Heart right ventricle (tissue), 16 donors: ENCODE results near the gene TMEFF1. TPM values are rescaled to one million over a fixed set of nuclear protein-coding genes. Genes with fewer than 3 reads are reported as not detected.

Source experiments
- ATAC-seq, 8 donors: fragments of 200-7000 bp; cut with Tn5 transposase; one replicate each; pipeline ENCODE4 v1.9.1; 2020; ENCODE audit warnings: mild to moderate bottlenecking in 8 of 8, moderate library complexity in 8 of 8, moderate number of reproducible peaks in 1 of 8
- DNase-seq, 2 donors: peaks; one replicate each; pipeline ENCODE4 v3.0.0-alpha.2; 2020
- H3K27ac ChIP-seq, 10 donors: fragments of 200-600 bp; sonication (generic) in 2 of 10; one replicate each; pipeline versions ENCODE4 v1.5.0 to v1.8.0; 2020 to 2022; ENCODE audit warnings: mild to moderate bottlenecking in 3 of 10
- H3K27me3 ChIP-seq, 7 donors: fragments of 200-600 bp; one replicate each; pipeline ENCODE4 v1.8.0; 2021 to 2022; ENCODE audit warnings: mild to moderate bottlenecking in 2 of 7
- H3K36me3 ChIP-seq, 9 donors: fragments of 200-600 bp; sonication (generic) in 1 of 9; one replicate each; pipeline versions ENCODE4 v1.5.0 to v1.8.0; 2020 to 2022; ENCODE audit warnings: mild to moderate bottlenecking in 2 of 9
- H3K4me1 ChIP-seq, 9 donors: fragments of 200-600 bp; sonication (generic) in 1 of 9; one replicate each; pipeline versions ENCODE4 v1.5.0 to v1.8.0; 2020 to 2022; ENCODE audit warnings: mild to moderate bottlenecking in 4 of 9
- H3K4me3 ChIP-seq, 10 donors: fragments of 200-600 bp; sonication (generic) in 2 of 10; one replicate each; pipeline versions ENCODE4 v1.5.0 to v1.8.0; 2020 to 2022; ENCODE audit warnings: mild to moderate bottlenecking in 7 of 10, moderate library complexity in 2 of 10
- H3K9me3 ChIP-seq, 11 donors: fragments of 200-600 bp in 10 of 11; sonication (generic) in 2 of 11; one replicate each; pipeline versions ENCODE4 v1.5.0 to v1.8.0; 2013 to 2022; ENCODE audit warnings: mild to moderate bottlenecking in 2 of 11, control low read depth in 1 of 11, moderate library complexity in 1 of 11
- CTCF ChIP-seq, 9 donors: fragments of 200-600 bp; sonication (generic) in 2 of 9; IDR thresholded peaks; one replicate each; pipeline versions ENCODE4 v1.5.0 to v1.8.0; 2021 to 2022; ENCODE audit warnings: antibody characterized with exemption in 9 of 9, mild to moderate bottlenecking in 5 of 9, moderate library complexity in 1 of 9
- WGBS, 2 donors: extraction: QIAGEN DNeasy Blood & Tissue Kit; methylation state at CpG; one replicate each; pipeline ENCODE4 v1.1.7; 2013; ENCODE audit warnings: inconsistent platforms in 1 of 2; 5-methylcytosine and 5-hydroxymethylcytosine counted together
- intact Hi-C, 10 donors: fragments of 100-400 bp; cut with DNase I; formaldehyde crosslinking; loops; one replicate each; pipeline versions ENCODE4 v1.11.1 to v1.14.2; 2022
- polyA plus RNA-seq, 2 donors: library from polyadenylated mRNA; stranded (reverse); fragments of 200-250 nt; gene quantifications; one replicate each; pipeline ENCODE4 v1.2.3, GENCODE V29; 2013
- total RNA-seq, 10 donors: library from RNA; stranded (reverse); fragmentation: NEBNext Ultra II Directional in 3 of 10; extraction: Animal tissue kit (Norgen Biotek cat#: 25700) in 3 of 10; gene quantifications; one replicate each; pipeline versions ENCODE4 v1.2.1 to v1.2.4, GENCODE V29; 2021 to 2023
- donor health status: Arrhythmogenic right ventricular cardiomyopathy.
- donor health status: ischemic (EF 13 %, LVEDD 7.1; RV severe dilation, severe dysfunction).
- donor health status: healthy with polysubstance abuse.
- donor health status: DM: no; HTN: yes; CAD: no.
- donor health status: DM: no; HTN: no; CAD: no.
- donor health status: ischemic (EF 25% LVEDD 6.9; RV normal size, moderate dysfunction).
- donor health status: ischemic (EF 25% LVEDD 5.7; RV mildly dilated, moderate dysfunction).
- donor health status: healthy.
- donor health status: DM: yes; HTN: yes; CAD: no.
- donor health status: Ischemic cardiomyopathy.
- donor health status: ischemic (EF 35%, LVEDD 5.7; RV mildly dilated, moderate dysfunction).
- donor health status: nonischemic (EF 11% LVEDD 7.7; RV severe dilation, severe dysfunction).
- donor health status: DM: yes; HTN: yes; CAD: no.
- donor health status: PGD.
- donor health status: ischemic (EF 29% LVEDD 5.4; RV normal size, mild dysfunction).
- donor health status: nonischemic (EF 23%, LVEDD 6.1; RV moderate dilation, normal function).

Gene TMEFF1
- total and polyA plus RNA-seq, 12 donors: 0.03 to 0.60 (median 0.18) TPM; not detected in 7

DNA sequence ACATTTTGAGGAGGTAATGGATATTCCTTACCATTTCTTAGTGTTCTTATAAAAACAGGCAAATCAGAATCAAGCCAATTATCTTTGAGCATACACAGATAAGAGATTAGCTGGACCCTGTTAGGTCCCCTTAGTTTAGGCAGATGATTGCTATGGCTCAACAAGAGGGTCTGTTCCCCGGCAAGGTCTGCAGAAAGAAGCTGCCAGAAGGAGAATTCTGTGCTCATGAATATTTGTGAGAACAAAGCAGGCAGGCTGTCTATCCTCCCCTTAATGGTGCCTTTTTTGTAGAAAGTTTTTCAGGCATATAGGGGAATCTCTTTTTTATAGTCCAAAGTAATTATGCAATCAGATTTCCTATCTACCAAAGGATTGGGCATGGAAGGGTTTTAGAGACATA is 132.5 kb downstream of the TMEFF1 start:
- Histone ChIP-seq H3K9me3 (no peaks in the 10 kb centered on the region), H3K27me3 (no peaks in the 10 kb centered on the region), H3K4me1 (no peaks in the 10 kb centered on the region), H3K27ac (no peak overlapping the region), H3K4me3 (no peak overlapping the region), H3K36me3 (no peaks in the 10 kb centered on the region)
- no peak for DNase-seq
- intact Hi-C loops: loop anchor here in 2 of 10 donors (10.0 kb wide), 1 partner anchor 629 kb away; no protein-coding TSS in a partner anchor
- 56 to 67% methylated on average over 1 of the region's 1 CpG for WGBS, 2 donors
- TF ChIP-seq CTCF (IDR thresholded peaks at IDR 0.05): no peak
- no peak for ATAC-seq

GRCh38 chr9:100619194-100619593 is 146.2 kb downstream of the TMEFF1 start:
- no peaks in the 10 kb centered on the region for H3K27me3 ChIP-seq
- DNase-seq (no peak), ATAC-seq (no peak)
- H3K9me3 ChIP-seq: peaks cover 0 to 22% (median 0%) of the 10 kb centered on the region in 11 donors
- 62 to 64% methylated on average over 5 of the region's 5 CpGs for WGBS, 2 donors
- H3K4me1 ChIP-seq: no peaks in the 10 kb centered on the region
- H3K36me3 ChIP-seq: no peaks in the 10 kb centered on the region
- TF ChIP-seq CTCF (IDR thresholded peaks at IDR 0.05): no peak
- no peak overlapping the region for H3K27ac ChIP-seq
- H3K4me3 ChIP-seq: no peak overlapping the region
- intact Hi-C loops: no loop called here

DNA sequence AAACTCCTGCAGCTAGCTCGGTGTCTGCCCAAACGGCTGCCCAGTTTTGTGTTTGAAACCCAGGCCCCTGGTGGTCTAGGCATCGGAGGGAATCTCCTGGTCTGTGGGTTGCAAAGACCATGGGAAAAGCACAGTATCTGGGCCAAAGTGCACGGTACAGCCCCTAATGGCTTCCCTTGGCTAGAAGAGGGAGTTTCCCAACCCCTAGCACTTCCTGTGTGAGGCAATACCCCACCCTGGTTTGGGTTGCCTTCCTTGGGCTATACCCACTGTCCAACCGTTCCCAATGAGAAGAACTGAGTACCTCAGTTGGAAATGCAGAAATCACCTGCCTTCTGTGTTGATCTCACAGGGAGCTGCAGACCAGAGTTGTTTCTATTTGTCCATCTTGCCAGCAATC is 146.7 kb downstream of the TMEFF1 start:
- intact Hi-C loops: no loop called here
- no peak for TF ChIP-seq CTCF (IDR thresholded peaks at IDR 0.05)
- Histone ChIP-seq H3K4me3 (no peak overlapping the region), H3K27me3 (no peaks in the 10 kb centered on the region), H3K36me3 (no peaks in the 10 kb centered on the region), H3K9me3 (peaks cover 0 to 22% (median 0%) of the 10 kb centered on the region in 11 donors), H3K27ac (no peak overlapping the region), H3K4me1 (no peaks in the 10 kb centered on the region)
- no peak for ATAC-seq
- no peak for DNase-seq
- 70 to 71% methylated on average over 5 of the region's 5 CpGs for WGBS, 2 donors

- ATAC-seq: no peak
- no peaks in the 10 kb centered on the region for H3K27me3 ChIP-seq
- no peak for DNase-seq
- intact Hi-C loops: no loop called here
- WGBS, 2 donors: 84 to 85% methylated on average over 1 of the region's 1 CpG
- peaks cover 0 to 5% (median 0%) of the 10 kb centered on the region in 11 donors for H3K9me3 ChIP-seq
- no peak overlapping the region for H3K4me3 ChIP-seq
- no peak for TF ChIP-seq CTCF (IDR thresholded peaks at IDR 0.05)
- H3K4me1 ChIP-seq: no peaks in the 10 kb centered on the region
- H3K36me3 ChIP-seq: no peaks in the 10 kb centered on the region
- no peak overlapping the region for H3K27ac ChIP-seq
Observed at GRCh38 chr9:100623969-100624368, 151.0 kb downstream of the TMEFF1 start.
